KG1 (cell line): ENCODE data around the gene RANBP3.
"Not testable (repeated sequence)": the region's sequence is repeated elsewhere in the genome, so short reads cannot be mapped to it uniquely, and the experiment has no call there.

Experiments
- DNase-seq: peaks from one replicate; lab custom pipeline; 2025; lab: John Stamatoyannopoulos, UW

Gene RANBP3

DNA sequence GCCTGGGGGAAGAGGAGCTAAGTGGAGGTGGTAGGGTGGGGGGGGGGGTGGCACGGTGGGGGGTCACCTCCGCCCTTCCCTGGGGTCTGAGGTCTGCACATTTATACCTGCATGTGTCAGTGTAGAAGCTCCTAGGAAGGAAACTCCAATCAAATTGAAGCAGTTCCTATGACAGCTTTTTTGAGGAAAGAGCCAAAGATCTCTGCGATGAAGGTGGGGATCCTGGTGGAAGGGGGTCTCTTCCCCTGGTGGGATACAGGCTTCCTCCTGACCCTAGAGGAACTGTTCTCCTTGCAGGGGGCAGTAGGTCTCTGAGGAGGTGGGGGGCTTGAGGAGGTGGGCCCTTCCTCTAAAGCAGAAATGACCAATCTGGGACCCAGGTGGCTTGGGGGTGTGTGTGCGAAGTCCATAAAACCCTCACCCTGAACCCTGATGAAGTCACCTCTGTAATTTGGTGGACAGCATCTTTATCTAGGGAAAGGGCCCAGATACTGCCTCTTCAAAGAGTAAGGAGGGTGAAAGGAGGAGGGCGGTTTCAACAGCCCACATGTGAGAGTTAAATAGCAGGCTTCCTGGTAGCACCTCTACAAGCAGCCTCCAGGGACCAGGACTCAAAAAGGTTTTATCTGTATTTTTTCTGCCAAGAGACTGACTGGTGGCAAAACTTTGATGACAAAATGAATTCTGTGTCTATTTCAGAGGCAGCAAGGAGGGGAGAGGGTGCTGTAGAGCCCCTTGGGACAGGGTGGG, 12.9 kb downstream of the RANBP3 start:
- no peak for DNase-seq

DNA sequence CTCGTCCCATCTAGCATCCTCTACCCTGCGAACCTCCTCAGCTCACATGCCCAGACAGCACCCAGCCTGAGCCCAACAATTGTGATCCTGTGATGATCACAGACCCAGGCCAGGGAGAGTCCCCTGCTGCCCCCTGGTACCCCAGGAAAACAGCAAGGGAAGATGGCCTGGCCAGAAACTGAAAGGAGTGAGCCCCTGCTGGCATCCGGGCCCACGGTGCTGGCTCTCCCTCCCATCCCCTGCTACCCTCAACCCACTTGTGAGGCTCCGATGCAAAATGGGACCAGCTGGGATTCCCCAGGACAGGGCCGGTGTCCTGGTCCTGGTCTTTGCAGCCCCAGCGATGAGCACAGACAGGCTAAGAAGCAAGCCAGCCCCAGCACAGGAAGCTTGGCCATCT, 14.1 kb downstream of the RANBP3 start:
- no peak for DNase-seq

DNA sequence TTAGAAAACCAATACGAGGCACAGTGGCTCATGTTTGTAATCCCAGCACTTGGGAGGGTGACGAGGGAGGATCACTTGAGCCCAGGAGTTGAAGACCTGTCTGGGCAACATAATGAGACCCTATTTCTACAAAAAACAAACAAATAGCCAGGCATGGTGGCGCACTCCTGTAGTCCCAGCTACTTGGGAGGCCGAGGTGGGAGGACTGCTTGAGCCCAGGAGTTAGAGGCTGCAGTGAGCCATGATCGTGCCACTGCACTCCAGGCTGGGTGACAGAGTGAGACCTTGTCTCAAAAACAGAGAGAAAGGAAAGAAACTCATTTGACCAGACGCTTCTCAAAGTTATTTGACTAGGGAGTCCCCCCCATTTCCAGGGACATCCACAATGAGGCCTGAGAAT, 14.7 kb downstream of the RANBP3 start:
- DNase-seq: not testable (repeated sequence)

DNA sequence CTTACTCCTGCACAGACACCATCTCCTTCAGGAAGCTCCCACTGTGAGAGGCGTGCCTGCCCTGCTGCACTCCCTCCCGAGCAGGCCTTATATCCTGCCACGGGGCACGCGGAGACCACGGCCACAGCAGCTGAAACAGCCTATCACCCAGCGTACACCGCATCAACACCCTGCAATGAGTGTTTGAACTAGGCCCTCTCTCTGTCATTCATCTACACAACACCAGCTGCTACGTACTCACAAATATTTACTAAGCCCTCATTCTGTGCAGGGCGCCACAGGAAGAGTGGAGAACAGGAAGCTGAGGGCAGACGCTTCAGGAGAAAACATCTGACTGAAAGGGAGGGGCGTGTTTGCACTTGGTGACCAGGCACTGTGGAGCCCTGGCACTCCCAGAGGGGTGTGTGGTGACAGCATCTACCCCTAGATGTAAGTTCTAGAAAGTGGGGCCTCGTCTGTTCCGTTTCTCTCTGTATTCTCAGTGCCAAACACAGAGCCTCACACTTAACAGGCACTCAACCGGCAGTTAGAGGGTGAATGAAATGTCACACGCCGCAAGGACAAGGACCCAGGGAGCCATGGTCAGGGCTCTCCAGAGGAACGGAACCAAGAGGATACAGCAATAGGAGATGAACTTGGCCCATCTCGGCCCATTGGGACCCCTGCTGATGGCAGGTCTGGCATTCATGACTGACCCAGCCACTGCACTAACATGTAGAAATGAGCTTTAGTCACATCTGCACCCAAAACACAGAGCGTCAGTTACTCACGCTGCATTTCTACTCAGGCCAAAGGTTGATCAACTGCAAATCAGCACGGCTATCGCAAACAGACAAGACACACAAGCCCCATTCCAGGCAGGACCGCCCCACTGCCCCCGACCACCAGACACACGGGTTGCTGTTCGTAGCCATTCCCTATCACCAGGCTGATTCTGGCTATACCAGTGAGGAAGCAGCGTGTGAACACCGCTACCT, 15.7 kb downstream of the RANBP3 start:
- DNase-seq: no peak

DNA sequence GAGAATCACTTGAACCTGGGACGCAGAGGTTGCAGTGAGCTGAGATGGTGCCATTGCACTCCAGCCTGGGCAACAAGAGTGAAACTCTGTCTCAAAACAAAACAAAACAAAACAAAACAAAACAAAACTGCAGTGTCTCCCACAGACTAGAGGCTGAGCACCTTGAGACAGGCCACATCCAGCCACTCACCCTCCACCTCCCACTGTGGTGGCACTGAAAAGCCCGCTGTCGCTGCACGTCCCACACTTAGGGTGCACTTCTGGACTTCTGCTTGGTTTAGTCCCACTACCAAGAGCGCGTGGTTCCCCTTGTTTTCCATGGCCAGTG, 16.3 kb downstream of the RANBP3 start:
- DNase-seq: not testable (repeated sequence)

DNA sequence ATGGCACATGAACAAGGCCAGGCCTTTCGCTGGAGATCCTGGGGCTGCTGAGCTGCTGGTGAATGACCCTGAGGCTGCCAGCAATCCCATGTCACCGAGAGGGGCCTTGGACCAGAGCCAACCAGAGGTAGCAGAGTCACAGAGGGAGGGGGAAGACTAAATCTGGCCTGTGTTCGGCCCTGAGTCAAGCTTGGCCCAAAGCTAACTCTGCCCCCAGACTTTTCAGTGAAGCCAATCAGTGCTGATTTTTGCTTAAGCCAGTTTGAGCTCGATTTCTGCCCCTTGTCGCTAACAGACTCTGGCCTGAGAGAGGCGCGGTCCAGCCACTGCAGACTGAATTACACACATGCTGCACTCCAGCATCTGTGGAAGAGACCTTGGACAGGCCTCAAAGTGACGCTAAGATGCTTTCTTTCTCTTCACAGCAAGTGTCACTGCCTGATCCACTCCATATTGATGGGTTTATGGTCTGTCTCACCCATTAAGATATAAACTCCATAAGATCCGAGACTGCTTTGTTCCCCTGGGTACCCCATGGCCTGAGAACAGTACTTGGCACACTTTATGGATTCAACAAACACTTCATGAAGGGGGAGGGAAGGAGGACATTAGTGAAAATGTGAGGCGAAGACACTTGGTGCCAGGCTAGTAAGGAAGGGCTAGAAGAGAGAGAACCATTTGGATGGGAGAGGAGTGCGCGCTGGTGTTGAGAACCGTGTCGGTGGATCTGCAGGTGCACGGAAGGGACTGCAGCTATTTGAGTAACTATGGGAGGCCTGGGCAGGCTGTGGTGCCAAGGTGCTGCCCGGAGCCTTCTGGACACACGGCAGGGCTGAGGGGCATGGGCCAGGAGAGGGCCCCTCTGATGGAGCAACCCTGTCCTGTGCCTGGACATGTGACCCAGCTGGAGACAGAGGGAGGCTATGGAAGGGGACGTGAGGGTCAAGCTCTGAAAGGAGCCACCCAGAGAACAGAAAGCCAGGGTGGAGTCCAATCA, 17.6 kb downstream of the RANBP3 start:
- no peak for DNase-seq

DNA sequence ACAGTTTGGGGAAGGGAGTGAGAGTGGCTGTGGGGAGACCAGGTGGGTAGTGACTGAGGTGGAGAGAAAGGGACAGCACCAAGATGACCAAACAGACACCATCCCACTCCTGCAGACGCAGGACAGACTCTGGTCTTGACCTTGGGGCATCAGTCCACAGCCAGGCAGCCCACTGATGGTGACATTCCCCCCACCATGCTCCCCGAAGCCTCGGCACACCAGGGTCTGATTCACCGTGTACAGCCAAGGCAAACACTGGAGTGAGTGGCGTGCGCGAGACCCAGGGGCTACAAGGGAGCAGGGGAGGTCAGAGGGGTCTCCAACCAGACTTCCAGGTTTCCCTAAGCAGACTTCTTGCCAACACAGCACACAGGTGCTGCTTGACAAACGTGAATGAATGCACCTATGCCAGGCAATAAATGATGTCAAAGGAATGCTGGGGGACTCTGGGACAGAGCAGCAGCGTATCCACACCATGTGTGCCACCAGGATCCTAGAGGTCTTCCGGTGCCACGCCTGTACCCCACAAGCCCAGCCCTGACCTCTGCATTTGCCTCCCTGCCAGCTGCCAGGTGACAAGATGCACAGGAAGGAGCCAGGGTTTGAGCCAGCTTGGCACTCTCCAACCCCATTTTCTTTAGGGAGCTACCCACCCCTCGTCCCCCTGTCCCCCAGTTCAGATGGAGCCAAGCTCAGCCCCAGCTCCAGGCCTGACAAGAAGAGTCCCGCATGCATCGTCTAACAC, 18.5 kb downstream of the RANBP3 start:
- DNase-seq: no peak

DNA sequence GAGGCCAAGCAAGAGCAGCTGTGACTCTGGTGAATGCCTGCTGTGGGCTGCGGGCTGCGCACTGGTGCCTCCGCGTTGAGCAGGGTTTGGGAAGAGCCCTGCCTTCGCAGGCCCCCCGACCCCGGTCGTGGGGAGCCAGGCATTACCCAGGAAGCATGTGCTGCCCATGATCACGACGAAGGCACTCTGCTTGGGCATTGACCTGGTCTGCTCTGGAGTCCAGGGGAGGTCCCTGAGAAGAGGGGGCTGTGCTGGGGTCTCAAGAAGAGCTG, 19.2 kb downstream of the RANBP3 start:
- DNase-seq: no peak

DNA sequence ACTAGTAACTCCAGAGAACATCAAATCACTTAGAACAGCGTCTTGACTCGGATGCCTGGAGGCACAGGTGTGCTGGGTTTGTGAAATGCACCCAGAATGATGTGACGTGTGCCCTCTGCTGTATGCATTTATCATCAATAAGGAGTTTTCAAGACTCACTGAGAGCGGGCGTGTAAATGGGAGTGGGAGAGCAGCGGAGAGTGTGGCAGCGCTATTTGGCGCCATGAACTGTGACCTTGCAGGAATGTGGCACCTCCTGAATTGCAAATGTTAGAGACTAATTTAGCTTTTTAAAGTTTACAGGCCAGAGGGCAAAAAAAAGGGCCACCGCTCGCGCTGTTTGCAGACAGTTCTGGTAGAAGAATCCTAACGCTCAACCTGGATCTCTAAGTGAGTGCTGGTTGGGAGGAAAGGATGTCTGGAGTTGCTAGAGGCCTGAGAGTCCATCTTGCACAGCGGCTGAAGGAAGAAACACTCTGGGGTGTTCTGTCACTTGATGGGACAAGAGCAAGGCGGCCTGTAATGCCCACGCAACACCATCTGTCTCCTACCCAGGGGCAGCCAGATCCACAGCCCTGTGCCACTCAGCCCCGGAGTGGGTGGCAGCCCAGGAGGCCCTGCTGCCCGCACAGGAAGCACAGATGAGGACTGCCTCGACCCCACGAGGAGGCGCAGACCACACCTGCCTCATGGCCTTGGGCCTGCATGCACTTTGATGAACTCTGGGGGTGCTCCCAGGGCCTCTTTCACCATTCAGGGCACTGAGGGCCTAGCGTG, 19.7 kb downstream of the RANBP3 start:
- DNase-seq: no peak

DNA sequence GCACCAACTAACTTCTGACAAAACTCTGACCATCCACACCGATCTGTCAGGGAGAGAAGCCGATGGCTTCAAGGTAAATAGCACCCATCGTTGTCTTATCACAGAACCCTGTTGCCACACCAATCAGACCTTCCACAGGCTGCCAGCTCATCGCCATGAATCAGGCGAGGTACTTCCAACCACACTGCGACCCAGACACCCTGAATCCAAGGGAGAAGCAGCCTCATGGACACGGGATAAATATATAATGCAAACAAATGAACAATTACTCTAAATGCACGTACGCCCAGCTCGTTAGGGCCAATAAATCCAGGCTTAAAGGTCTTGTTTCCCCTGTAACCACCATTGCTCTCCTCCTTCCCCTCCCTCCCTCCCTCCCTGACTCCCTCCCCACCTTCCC, 20.8 kb downstream of the RANBP3 start:
- no peak for DNase-seq

DNA sequence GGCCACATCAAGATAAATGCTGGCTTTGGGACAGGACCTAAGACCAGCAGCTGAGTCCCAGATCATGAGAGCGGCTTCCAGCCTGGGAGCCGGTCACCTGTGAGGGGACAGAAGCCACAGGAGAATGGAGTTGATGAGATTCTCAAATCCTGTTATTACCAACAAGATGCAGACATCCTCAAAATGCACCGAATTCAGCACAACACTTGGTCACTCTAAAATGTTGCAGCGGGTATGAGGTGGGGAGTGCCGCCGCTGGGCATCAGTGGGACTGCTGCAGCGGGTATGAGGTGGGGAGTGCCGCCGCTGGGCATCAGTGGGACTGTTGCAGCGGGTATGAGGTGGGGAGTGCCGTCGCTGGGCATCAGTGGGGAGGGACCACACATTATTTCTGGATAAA, 21.2 kb downstream of the RANBP3 start:
- DNase-seq: no peak

DNA sequence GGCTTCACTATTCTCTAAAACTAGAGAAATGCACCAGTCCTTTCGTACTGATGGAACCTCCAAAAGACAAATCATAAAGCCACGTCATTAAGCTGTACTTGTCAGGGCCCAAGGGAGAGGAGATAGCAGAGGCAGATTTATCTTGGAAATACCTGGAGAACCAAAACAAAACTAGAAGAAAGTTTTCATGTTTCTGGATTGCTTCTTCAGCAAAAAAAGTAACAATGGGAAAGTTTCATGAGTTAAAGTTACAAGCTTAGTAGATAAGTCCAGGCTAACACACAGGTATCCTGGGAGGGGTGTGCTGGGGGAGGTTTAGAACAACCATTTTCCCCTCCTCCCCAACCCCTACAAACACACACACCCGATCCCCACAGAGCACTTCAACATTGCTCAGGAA, 21.6 kb downstream of the RANBP3 start:
- DNase-seq: no peak

DNA sequence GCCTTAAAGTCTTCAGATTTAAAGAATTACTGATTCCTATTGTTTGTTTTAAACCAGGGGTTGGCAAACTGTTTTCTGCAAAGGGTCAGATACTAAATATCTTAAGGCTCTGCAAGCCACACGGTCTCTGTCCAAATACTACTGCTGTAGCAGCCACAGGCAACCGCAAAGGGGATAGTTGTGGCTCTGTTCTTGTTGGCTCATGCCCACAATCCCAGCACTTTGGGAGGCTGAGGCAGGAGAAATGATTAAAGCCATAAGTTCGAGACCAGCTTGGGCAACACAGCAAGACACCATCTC, 22.4 kb downstream of the RANBP3 start:
- DNase-seq: no peak

DNA sequence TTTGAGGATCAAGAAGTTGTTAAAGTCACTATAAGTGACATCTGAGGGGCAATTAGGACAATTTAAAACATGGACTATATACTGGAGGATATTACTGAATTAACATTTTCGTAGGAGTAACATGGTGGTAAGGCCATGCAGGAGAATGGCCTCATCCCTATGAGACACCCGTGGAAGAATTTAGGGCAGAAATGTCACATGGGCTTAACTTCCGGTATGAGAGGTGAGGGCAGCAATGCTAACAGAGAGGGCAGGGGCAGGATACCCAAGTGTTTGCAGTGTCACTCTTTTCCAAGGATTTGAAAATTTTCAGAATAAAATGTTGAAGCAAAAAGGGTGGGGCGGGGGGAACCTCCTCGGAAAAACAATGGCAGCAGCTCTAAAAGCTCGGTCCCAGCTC, 23.6 kb downstream of the RANBP3 start:
- DNase-seq: no peak

DNA sequence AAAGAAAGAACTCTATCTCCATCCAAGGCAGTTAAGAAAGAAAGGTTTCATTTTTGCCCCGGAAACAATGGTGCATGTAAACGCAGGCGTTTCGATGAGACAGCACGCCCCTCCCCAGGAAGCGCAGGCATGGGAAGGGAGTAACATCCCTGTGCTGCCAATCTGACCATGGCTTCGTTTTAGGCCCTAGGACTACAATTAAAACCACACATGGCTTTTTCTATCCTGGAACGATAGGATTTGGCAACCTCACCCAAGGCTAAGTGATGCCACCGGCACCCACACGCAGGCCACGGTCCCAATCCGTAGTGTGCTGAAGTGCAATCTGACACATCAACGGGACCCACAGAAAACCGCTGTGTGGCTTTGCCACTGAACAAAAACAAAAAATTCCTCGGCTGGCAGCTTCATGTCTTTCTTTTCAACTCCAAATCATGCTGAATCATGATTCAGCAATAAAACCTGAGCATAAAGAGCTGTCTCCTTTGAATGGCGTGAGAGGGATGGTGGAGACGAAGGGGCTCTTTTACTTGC, 24.2 kb downstream of the RANBP3 start:
- no peak for DNase-seq

DNA sequence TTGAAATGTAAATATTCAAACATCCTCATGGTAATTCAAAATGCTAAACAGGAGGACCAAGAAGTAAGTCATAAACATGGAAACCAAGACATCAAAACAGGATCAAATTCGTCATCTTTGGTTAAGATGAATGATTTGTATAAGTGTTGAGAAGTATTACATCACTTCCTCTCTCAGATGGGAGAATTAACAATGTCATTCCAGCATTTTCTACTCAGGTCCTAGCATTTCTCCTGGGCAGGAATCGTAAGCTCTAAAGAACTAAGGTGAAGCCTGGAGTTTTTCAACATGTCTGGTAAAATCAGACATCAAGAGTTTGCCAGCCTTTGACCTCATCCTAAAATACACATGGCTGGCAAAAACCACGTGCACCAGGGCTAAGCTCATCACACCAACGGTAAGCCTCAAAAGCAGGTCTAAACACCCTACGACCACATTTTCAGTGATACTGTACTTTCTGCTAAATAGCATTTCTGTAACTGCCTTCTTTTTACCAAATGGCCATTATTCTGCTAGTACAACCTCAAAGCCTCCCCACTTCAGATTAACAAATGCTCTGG, 24.8 kb downstream of the RANBP3 start:
- no peak for DNase-seq

DNA sequence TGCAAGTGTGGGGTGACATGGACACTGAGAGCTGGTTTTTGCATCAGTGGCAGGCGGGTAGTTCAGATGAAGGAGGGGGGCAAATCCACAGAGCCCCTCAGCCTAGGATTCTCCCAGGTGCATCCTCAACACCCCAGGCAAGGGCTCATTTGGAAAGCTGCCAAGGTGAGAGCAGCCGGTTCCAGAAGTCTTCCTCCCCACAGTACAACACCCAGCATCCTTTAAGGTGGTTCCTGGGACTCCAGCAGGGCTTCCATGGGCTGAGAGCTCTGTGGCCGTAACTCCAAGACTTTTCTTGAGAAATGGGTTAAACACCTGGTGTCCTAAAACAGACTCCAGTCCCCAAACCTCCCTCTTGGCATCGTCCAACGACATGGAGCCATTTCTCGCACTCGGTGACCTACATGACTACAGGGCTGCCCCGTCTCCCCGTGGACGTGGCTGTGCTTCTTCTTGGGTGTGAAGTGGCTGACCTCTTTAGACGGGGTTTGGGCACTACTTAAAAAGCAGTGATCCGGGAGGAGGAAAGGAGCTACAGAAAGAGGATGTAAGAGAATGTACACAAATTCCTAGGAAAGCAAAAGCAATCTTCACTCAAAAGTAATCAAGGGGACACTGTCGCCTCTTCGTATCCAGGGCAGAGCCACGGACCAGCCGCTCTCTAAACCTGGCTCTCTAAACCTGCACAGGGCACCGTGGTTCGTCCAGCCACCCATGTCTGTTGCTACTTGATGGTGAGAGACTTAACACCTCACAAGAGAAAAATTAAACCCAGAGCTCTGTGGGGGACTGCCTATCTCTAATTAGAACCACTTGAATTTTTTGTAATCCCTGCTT, 25.5 kb downstream of the RANBP3 start:
- no peak for DNase-seq

DNA sequence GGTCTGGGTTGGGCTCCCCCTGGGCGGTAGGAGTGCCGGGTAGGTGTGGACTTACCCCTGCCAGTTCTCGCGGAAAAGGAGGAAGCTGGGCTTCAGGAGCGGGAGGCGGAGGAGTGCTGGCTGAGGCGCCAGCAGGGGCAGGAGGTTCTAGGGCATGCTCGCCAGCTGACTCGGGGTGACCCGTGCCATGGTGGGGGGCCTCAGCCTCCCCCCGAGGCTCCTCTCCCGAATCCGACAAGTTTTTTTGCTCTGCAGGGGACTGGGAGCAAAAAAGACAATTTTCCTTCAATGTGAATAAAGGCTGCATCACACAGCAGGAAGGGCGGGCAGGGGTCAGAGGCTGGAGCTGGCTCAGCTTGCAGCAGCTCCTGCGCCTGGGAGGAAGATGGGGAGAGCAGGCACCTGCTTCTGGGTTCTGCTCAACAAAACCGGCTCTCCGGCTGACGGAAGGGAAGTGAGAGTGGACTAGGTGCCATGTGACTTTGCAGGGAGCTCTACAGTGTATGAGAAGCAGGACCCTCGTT, 26.5 kb downstream of the RANBP3 start:
- no peak for DNase-seq

DNA sequence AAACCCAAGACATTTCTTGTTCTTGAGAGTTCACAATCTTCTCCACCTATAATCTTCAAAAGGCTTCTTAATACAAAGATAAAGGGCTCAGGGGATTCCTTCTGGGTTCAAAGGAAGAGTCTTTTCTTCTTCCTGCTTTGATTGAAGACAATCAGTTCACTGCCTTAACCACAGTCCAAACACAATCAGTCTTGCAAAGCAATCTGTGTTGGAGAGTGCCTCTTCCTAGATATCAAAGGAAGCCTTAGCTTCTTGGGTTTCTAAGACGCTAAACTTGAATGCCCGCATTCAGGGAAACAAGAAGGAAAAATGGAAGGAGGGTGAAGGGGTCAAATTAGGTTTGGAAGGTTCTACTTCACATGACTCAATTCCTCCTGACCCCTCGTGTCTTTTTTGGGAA, 27.2 kb downstream of the RANBP3 start:
- no peak for DNase-seq
